ENCODE measurements around the gene GNB1.

Gene GNB1

DNA sequence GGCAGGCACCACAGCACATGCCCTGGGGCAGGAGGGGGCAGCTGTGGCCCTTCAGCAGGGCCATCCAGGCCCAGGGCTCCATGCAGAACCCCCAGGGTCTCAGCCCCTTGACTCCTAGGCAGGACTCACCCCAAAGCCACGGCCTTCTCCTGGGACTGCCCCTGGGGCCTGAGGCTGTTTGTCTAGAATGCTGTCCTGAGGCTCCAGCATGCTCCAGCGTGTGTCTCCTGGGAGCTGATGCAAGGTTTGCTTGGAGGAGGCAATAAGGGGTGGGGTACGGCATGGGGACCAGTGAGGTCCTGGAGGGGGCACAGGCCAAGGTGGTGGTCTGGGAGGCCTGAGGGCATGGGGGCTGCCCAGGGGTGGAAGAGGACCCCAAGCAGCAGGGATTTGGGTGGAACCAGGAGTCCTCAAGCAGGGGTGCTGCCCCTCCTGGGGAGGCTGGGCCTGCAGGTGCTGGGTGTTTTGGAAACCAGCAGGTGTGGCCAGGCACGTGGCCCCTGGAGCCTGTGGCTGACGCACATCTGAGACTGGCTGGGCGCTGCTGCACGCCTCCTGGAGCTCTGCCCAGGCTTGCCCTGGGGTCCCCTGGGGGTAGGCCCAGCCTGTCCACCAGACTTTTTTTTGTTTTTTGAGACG lies 16.3 kb upstream of the GNB1 start:
- no peak for DNase-seq

DNA sequence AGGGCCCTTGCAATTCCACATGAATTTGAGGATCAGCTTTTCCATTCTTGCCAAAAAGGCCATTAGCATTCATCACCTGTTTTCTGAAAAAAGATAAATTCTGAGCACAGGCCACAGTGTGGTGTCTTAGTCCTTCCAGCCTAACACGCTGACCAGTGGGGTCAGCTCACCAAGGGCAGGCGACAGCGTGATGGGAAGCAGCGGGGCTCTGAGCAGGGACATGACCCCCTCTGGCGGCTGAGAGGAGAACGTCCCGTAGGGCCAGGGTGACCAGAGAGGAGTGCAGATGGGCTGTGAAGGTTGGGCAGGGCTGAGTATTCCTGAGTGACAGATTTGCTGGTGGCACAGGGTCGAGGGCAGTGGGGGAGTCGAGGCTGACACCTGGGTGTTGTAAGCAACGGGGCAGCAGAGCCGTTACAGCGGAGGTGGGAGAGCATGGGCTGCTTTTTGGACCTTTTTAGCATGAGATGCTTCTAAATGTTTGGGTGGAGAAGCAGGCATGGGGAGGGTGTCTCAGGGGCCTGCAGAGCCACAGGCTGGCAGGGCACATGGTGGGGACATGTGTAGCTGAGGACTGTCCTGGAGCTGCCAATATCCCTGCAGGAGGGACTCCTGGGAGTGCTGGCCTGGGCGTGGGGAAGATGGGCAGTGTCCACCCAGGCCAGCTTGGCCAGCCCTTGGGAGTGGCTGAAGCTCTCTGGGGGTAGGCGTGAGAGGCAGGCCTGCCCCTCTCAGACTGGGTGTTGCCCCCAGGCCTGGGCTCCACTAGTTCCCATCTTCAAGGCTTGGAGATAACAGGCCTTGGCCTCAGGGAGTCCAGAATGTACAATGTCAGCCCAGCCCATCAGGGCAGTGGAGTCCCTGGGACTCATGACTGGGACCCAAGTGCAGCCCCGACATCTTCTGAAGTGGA lies 15.6 kb upstream of the GNB1 start:
- peak; percentile 63 for DNase-seq

DNA sequence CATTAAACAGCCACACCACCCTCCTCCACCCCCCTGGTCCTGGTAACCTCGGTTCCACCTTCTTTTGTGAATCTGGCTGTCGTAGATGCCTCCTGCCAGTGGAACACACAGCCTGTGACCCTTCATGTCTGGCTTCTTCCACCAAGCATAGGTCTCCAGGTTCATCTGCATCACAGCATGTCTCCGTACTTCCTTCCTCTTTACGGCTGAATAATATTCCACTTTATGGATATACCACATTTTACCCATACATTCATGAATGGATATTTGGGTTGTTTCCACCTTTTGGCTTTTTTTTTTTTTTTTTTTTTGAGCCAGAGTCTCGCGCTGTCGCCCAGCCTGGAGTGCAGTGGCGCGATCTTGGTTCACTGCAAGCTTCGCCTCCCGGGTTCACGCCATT lies 12.3 kb upstream of the GNB1 start:
- DNase-seq = no peak

DNA sequence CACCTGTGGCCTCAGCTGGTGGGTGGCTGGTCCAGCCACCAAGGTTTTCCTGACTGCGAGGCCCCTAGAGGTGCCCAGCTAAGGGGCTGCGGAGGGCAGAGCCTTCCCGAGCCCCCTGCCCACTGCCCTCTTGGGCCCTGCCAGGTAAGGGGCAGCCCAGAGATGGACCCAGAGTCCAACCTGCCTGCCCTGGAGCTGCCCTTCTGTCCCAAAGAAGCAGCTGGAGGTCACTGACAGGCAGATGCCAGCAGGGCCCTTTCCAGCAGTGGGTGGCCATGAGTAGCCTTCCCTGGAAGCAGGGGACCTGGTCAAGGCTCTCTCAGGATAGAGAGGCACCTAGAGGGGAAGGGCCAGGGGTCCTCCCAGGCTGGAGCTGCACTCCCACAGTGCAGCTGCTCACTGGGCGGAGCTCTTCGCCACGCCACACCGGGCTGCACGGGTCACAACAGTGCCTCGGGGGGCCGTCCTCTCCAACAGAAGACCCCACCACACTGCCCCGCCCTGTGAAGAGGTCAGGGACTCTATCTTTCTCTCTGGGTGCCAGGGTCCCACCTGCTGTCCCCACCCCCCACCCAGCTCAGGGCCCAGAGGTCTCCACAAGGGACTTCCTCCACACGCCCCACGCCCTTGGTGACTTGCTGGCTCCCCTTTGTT lies 10.9 kb upstream of the GNB1 start:
- no peak for DNase-seq

DNA sequence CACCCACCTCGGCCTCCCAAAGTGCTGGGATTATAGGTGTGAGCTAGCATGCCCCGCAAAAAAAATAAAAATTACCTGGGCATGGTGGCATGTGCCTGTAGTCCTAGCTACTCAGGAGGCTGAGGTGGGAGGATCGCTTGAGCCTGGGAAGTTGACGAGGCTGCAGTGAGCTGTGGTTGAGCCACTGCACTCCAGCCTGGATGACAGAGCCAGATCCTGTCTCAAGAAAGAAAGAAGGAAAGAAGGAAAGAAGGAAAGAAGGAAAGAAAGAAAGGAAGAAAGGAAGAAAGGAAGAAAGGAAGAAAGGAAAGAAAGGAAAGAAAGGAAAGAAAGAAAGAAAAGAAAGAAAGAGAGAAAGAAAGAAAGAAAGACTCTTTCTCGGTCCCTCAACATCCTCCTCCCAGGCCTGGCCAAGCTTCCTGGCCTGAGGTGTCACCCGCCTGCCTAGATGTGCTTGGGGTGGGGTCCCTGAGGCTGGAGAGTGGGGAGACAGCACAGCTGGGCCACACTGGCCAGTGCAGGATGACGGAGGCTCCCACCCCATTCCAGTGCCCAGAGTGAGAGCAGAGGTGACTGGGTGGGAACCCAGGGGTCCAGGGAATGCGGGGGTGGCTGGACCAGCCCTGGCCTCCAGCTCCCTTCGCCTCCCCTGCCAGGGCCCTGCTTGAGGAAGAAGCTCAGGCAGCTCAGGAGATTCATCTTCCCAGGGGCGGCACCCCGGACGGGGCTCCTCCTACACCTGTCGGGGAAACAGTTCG lies 10.2 kb upstream of the GNB1 start:
- DNase-seq = no peak

DNA sequence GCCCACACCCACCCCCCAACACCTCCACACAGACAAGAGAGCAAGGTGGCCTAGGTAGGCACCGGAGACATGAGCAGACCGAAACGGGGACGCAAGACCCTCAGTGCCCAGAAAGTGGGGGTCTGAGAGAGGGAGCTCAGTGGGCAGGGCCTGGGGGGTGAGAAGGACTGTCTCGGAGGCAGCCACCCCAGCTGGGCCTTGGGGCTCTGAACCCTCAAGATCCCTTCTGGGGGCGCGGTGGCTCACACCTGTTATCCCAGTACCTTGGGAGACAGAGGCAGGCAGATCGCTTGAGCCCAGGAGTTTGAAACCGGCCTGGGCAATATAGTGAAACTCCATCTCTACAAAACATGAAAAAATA lies 9.1 kb upstream of the GNB1 start:
- no peak for DNase-seq

DNA sequence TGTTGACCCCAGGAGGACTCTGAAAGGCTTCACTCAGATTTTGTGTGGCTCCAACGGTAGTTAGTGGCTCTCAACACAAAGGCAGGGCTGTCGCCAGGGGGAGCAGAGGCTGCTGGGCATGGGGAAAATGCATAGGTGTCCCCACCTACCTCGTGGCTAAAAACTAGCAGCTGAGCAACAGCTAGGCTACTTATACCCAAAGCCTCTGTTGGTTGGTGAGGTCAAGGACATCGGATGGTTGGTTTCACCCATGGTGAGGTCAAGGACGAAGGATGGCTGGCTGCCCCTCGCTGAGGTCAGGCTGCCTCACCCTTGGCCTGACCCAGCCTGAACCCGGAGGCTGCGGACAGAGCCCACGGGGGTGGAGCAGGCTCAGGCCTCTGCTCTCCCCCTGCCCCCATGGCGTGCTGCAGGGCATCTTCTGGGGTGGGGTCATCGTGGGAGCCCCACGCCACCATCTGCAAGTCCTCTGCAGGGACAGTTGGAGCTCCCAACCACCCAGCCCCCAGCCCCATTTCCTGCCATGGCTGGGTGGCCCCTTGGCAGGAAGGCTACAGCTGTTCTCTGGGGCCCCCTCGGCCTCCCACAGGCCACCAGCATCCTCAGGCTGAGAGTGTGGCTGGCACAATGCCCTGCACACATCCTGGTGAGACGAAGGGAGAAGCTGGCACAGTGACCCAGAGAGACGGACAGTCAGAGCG lies 8.5 kb upstream of the GNB1 start:
- DNase-seq = no peak

DNA sequence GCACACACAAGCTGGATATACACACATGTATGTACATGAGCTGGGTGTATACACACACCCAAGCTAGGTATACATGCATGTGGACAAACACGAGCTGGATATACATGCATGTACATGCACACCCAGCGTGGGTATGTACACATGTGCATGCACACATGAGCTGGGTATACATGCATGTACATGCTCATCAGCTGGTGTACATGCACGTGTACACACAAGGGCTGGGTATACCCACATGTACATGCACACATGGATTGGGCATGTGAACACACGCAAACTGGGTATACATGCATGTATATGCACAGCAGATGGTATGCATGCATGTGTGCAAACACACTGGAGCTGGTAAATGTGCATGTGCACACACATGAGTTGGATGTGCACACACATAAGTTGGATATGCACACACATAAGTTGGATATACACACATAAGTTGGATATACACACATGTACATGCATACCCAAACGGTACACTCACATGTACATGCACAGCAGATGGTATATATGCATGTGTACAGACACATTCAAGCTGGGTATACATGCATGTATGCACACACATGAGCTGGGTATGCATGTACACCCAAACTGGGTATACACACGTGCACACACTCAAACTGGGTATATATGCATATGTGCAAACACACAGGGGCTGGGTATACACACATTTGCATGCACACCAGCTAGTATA lies 7.5 kb upstream of the GNB1 start:
- DNase-seq = no peak

DNA sequence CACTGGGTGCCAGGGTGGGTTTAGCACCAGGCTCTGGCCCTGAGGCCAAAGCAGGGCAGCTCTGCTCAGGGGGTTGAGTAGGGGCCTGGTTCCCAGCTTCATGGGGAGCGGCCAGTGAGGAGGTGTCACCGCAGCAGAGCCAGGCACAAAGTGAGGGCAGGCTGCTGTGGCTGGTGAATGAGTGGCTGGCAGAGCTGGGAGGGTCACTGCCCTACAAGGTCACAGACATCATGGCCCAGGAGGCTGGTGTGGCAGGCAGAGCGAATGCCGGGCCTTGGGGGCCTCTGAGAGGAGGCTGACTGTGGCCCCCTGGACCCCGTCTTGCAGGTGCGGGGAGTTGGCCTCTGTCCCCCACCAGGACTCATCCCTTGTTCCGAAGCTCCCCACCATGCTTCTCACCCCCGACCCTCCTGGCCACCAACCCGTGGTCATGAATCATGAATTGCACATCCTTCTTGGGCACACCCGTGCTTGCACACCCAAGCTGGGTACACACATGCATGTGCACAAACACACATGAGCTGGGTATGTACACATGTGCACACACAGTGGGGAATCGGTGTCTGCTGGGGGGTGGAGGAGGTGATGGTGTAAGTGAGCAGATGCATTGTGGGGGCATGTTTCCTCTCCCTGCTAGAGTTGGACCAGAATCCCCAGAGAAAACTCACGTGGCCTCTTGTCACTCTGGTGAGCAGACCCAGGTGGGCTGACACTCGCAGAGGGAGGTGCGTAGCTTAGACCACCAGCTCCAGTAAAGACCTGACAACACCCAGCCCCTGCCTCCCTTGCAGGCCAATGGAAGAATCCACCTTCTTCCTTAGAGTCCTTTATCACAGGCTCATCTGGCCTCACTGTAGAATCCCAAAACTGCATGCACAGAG lies 4.8 kb upstream of the GNB1 start:
- DNase-seq = no peak

DNA sequence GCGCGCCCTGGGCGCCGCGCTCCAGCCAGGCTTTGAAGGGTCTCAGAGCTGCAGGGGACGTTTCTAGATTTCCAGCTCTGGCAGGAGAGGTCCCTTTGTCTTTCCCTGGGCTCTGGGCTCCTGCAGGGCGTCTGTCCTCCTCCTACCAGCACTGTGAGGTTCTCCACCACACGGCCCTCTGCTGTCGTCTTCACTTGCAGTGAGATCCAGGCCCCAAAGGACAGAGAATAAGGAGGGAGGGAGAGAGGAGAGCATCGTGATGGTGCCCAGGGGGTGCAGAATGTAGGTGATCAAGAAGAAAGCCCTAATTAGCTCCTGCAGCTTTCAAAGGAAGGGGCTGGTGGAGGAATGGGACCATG lies 4.2 kb upstream of the GNB1 start:
- no peak for DNase-seq

DNA sequence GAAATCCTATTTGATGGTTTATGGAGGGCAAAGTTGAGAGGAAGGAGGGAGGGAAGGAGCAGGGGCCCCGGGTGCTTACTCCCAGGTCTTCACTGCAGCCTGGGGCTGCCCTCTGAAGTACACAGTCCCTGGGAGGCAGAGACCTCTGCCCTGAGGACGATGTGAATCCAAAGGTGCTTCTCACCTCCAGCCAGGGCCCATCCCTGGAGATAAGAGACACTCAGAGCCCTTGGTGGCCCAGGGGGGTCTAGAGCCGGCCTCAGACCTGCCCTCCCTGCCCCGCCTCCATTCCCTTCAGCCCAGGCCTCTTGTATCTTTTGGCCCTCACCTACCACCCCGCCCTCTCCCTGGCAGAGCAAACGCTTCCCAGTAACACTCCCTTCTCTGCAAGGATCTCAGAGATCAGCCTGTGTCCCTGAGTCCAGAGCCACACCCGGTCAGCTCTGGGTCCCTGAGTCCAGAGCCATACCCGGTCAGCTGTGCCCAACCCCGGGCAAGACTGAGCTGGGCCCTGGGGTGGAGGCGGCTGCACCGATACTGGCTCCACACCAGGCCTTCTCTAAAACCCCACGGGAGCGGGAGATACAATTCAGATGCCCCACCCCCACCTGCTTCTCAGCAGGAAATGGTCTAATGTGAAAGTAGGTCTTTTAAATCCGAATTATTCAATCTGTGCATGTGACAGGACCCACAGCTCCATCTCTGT lies 3.6 kb upstream of the GNB1 start:
- DNase-seq = no peak

DNA sequence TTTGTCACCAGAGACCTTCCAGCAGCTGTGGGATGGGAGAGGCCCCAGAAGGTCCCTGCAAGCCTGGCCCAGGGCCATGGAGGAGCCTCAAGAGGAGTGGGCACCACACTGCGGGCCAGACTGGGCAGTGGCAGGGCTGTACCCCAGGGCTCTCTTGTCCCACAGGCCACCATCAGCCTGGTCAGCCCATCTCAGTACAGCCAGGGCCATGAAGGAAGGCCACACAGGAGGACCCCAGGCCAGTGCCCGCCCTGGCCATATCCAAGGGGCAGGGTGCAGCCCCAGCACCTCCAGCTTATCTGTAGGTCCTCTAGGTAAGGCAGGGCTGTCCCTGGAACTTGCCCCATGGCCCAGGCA lies 3.1 kb upstream of the GNB1 start:
- DNase-seq = no peak

DNA sequence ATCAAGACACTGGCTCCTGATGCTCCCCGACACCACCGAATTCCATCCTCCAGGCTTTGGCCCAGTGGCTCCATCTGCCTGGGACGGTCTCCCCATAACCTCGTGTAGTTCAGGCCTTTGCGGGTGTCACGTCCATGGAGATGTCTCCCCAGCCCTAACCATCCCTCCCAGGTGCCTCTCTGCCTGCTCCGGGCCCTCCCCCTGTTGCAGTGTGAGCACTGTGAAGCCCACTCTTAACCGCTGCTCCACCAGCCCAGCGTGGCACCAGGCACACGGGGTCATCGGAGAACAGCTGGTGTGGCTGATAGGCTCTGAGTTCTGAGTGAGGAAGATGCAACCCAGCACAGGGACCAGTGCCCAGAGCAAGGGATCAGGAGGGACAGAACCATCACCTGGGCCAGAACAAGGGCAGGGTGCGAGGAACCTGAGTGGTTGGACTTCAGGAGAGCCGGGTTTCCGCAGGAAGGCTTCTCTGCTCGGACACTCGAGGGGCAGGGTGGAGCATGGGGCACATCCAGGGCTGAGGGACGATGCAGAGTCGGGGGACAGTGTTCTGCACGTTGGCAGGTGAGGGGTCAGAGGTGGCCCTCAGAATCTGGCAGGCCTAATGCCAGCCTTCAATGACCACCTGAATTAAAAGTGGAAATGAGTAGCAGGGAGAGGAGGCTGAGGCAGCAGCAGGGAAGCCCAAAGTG lies 2.6 kb upstream of the GNB1 start:
- DNase-seq = no peak

DNA sequence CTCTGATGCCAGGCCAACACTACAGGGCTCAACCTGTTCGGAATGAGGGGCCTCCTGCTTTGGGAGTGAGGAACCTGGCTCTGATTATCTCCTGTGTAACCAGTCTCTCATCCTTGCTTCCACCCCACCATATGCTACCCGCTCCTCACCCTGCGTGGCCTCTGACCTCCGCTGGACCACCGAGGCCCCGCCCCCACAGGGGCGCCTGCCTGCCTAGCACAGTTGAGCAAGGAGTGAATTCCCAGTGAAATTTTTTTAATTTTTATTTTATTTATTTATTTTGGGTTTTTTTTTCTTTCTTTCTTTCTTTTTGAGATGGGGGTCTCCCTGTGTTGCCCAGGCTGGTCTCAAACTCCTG lies 1.9 kb upstream of the GNB1 start:
- no peak for DNase-seq

DNA sequence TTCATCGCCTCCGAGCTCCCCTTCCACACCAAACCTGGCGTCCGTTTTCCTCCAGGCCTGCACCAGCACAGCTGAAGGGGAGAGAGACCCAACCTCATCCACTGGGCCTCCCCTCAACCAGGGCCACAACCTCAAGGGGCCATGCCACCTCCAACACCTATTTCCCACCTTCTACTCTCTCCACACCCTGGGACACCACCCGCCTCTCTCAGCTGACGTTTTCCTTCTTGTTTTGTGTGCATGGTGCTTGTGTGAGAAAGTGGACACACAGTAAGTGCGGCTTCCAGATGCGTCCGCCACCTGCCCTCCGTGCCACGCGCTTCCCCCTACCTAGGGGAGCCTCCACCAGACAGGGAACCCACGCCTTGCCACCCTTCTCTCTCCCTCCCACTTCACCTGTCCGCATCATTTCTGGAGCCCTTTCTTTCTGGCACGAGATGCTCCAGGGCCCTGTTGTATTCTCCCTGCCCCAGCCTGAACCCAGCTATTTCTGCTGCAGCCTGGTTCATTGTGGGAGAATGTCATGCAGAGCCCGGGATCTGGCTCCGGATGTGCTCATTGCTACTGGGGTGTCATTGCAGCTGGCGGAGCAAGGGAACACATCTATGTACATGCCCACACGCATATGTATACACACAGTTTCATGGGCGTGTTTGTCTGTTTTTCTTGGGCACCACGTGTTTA lies 1.3 kb upstream of the GNB1 start:
- DNase-seq = no peak

DNA sequence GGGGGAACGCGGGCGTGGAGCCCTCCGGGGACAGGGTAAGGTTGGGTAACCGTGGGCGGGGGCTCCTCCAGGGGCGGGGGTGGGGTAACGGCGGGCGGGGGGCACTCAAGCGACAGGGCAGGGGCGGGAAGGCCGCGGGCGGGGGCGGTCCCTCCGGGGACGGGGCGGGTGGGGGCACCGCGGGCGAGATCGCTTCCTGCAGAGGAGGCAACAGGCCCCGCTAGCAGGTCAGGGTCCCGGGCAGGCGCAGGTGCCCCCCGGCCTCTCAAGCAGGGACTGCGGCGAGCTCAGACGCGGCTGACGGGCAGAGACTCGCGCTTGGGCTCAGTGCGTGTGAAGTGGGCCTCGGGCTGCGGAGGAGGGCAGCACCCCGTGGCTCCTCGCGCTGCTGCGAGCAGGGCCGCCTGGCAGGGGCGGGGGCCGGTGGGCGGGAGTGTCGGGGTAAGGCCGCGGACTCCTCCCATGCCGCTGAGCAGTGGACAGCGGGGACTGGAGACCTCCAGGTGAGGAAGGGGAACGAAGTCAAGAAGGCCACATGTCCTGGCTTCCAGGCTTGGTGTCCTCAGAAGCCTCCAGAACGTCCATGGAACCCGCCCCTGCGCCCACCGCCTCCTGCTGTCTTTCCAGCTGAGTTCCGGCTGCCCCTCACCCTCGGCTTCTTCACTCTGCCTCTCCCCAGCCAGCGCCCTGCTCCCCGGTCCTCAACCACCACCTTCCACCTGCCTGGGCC lies 627 bp upstream of the GNB1 start:
- peak; percentile 71 for DNase-seq

DNA sequence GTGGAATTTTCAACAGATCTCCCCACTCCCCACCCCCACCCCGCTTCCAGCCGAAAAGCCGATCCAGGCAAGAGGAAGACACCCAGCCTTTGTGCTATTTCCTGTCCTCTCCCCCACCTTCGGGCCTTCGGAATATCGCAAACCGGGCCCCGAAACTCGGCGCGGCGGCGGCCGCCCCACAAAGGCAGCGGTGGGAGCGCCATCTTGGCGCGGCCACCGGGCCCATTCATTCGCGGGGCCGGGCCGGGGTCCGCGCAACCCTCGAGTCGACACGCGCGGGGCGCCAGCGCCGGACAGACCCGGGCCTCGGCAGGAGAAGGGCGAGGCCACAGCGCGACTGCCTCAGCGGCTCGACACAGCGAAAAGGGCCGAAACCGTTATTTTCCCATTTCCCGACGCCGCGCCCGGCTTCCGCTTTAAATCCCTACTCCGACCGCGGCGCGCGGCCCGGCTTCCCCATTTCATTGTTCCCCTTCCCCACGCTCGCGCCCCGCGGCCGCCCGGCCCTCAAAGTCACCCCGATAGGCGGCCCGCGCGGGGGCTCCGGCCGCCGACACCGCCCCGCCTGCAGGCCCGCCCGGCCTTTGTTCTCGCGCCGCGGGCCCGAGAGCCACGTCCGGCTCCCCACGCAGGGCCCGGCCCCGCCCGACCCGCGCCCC lies 911 bp downstream of the GNB1 start:
- peak; percentile 28 for DNase-seq

DNA sequence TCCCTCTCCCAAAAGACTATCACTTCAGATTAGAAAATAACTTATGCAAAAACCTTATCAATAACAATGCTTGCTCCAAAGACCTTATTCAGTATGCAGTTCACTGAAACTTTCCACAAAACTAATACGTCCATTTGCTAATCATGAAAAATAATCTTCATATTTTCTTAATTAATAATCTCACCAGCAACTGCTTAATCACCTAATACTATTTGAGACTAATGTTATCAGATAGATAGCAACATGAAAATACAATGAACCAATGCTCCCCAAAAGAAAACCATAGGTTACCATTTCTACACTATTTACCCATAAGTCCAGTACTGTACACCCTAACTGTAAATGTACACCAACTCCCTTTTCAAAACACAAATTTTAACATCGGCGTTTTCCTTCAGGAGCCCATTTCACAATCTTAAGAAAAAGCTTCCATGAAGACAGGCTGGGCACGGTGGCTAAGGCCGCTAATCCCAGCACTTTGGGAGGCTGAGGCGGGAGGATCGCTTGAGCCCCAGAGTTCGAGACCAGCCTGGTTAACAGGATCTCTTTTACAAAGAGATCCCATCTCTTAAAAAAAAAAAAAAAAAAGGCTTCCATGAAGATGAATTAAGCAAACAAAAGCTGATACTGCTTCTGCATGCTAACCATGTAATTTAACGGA lies 1.7 kb downstream of the GNB1 start:
- no peak for DNase-seq
